ENCODE measurements around the gene BEGAIN.

GRCh38 chr14:100587763-100588411, 670 bp upstream of the BEGAIN start:
- TF ChIP-seq CTCF (IDR thresholded peaks at IDR 0.05), result no peak
- TF ChIP-seq POLR2A (IDR thresholded peaks at IDR 0.05), result no peak
